Neural cell (in vitro differentiated cells): ENCODE measurements around the gene MAMSTR. TPM values are rescaled to one million over a fixed set of nuclear protein-coding genes. Genes with fewer than 3 reads are reported as not detected.

Experiments
- H2AFZ ChIP-seq: fragments of 200-600, 300-800 bp; sonication (generic), shearing (Covaris generic); 2 replicates; pipeline ENCODE4 v1.6.0; 2014; ENCODE audit warnings: low read depth, mild to moderate bottlenecking, antibody characterized with exemption, low read length, moderate library complexity
- H3F3A ChIP-seq: fragments of 200-600 bp; shearing (Covaris generic); 2 replicates; pipeline ENCODE4 v1.6.1; 2016; ENCODE audit warnings: mild to moderate bottlenecking, moderate library complexity, mixed read lengths, antibody characterized with exemption, low read length; ENCODE audit not compliant: insufficient read depth, poor library complexity, severe bottlenecking
- H3K27ac ChIP-seq: fragments of 200-600, 300-800 bp; sonication (generic), shearing (Covaris generic); 2 replicates; pipeline ENCODE4 v1.5.1; 2014; ENCODE audit warnings: mild to moderate bottlenecking, low read length, moderate library complexity
- H3K27me3 ChIP-seq: fragments of 300-800, 200-600 bp; sonication (generic), shearing (Covaris generic); 2 replicates; pipeline ENCODE4 v1.6.0; 2014; ENCODE audit warnings: mild to moderate bottlenecking, low read depth, low read length, moderate library complexity; ENCODE audit not compliant: insufficient read depth
- H3K36me3 ChIP-seq: fragments of 300-800, 200-600 bp; sonication (generic), shearing (Covaris generic); 2 replicates; pipeline ENCODE4 v1.5.1; 2014; ENCODE audit warnings: mild to moderate bottlenecking, antibody characterized with exemption, low read length, moderate library complexity; ENCODE audit not compliant: insufficient read depth
- H3K4me2 ChIP-seq: fragments of 300-800, 200-600 bp; sonication (generic), shearing (Covaris generic); 2 replicates; pipeline ENCODE4 v1.6.0; 2014; ENCODE audit warnings: mild to moderate bottlenecking, low read length
- H3K4me3 ChIP-seq: fragments of 300-800, 200-600 bp; sonication (generic), shearing (Covaris generic); 2 replicates; pipeline ENCODE4 v1.5.1; 2014; ENCODE audit warnings: mild to moderate bottlenecking, low read length, moderate library complexity
- H3K79me2 ChIP-seq: fragments of 200-600 bp; shearing (Covaris generic); replicated peaks from 2 replicates; pipeline ENCODE4 v1.6.0; 2014; ENCODE audit warnings: mild to moderate bottlenecking, low read length, moderate library complexity; ENCODE audit not compliant: insufficient read depth
- H3K9ac ChIP-seq: fragments of 300-800, 200-600 bp; sonication (generic), shearing (Covaris generic); 2 replicates; pipeline ENCODE4 v1.6.1; 2016; ENCODE audit warnings: mild to moderate bottlenecking, low read length, mixed read lengths
- H3K9me2 ChIP-seq: fragments of 200-600 bp; shearing (Covaris generic); 2 replicates; pipeline ENCODE4 v1.6.1; 2016; ENCODE audit warnings: mild to moderate bottlenecking, low read length, mixed read lengths; ENCODE audit not compliant: insufficient read depth
- H3K9me3 ChIP-seq: fragments of 200-600, 300-800 bp; sonication (generic), shearing (Covaris generic); 2 replicates; pipeline ENCODE4 v1.6.1; 2016; ENCODE audit warnings: mild to moderate bottlenecking, mixed run types, low read length, moderate library complexity, mixed read lengths
- H4K20me1 ChIP-seq: fragments of 200-600 bp; shearing (Covaris generic); 2 replicates; pipeline ENCODE4 v1.6.1; 2016; ENCODE audit warnings: mild to moderate bottlenecking, mixed run types; ENCODE audit not compliant: insufficient read depth
- EP300 ChIP-seq: fragments of 450-650 bp; conservative IDR thresholded peaks from 2 replicates; pipeline ENCODE4 v1.6.1; 2014; ENCODE audit warnings: antibody characterized with exemption, mild to moderate bottlenecking, moderate library complexity; ENCODE audit not compliant: poor library complexity, severe bottlenecking
- EZH2 ChIP-seq: fragments of 200-600, 300-800 bp; shearing (Covaris generic), sonication (generic); IDR thresholded peaks from 2 replicates; pipeline ENCODE4 v1.6.1; 2014; ENCODE audit warnings: antibody characterized with exemption, low read length, borderline replicate concordance, mild to moderate bottlenecking; ENCODE audit not compliant: insufficient read depth, poor library complexity, severe bottlenecking
- MXI1 ChIP-seq: fragments of 450-650 bp; conservative IDR thresholded peaks from 2 replicates; pipeline ENCODE4 v1.6.1; 2014; ENCODE audit warnings: antibody characterized with exemption, mild to moderate bottlenecking; ENCODE audit not compliant: poor library complexity, severe bottlenecking
- POLR2AphosphoS5 ChIP-seq: IDR thresholded peaks from 2 replicates; pipeline ENCODE4 v1.6.1; 2012
- RAD21 ChIP-seq: fragments of 450-650 bp; conservative IDR thresholded peaks from 2 replicates; pipeline ENCODE4 v1.6.1; 2014; ENCODE audit warnings: antibody characterized with exemption, mild to moderate bottlenecking, moderate library complexity
- SMC3 ChIP-seq: fragments of 450-650 bp; conservative IDR thresholded peaks from 2 replicates; pipeline ENCODE4 v1.6.1; 2014; ENCODE audit warnings: antibody characterized with exemption, mild to moderate bottlenecking, moderate library complexity; ENCODE audit not compliant: poor library complexity
- TAF1 ChIP-seq: IDR thresholded peaks from 2 replicates; pipeline ENCODE4 v1.6.1; 2012; ENCODE audit warnings: low read depth
- polyA plus RNA-seq: library from polyadenylated mRNA; depleted of rRNA; stranded (reverse); fragments of >200 nt; gene quantifications from 2 replicates; pipeline ENCODE4 v1.2.3, GENCODE V29; 2014
- TF ChIP-seq, protein P1 (sequence below): fragments of 450-650 bp; IDR thresholded peaks from 2 replicates; pipeline ENCODE4 v1.5.1; 2014; ENCODE audit warnings: antibody characterized with exemption, mild to moderate bottlenecking, moderate library complexity; ENCODE audit not compliant: poor library complexity, severe bottlenecking
- TF ChIP-seq, protein P2 (sequence below): IDR thresholded peaks from 2 replicates; pipeline ENCODE4 v1.6.1; 2012; ENCODE audit warnings: borderline replicate concordance

Gene MAMSTR
- polyA plus RNA-seq, 1 donor from 2014 or later: 0.36 TPM

DNA sequence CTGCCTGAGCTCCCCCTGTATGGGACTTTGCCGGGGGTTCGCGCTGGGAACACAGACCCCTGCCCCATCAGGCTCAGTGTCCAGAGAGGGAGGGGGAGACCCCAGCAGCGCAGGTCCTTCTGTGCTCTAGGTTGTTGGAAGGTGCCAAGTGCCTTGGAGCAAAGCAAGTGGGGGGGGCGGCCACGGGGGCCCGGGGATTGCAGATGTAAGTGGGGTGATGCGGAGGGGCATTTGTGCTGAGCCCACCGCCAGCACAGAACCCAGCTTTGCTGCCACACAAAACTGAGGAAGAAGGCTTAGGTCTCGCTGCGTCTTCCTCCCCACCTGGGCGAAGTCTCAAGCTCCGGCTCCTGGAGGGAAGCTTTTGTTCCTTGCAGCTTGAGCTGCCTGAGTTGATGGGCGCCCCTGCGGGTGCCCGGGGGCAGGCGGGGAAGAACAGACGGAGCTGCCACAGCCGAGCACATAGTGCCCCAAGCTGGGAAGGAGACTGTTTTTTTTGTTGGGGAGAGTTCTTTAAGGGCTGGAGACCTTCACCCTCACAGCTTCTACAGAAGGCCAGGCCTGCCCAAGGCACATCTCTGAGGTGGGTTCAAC, 45.2 kb downstream of the MAMSTR start:
- Histone ChIP-seq H3K27me3 (no peaks in the 10 kb centered on the region), H3K27ac (no peak overlapping the region), H3F3A (no peaks in the 10 kb centered on the region), H3K4me3 (no peak overlapping the region), H3K36me3 (no peaks in the 10 kb centered on the region), H3K9me2 (no peaks in the 10 kb centered on the region), H3K9me3 (no peaks in the 10 kb centered on the region), H3K79me2 (no peaks in the 10 kb centered on the region), H3K4me2 (no peak overlapping the region), H2AFZ (no peak overlapping the region), H4K20me1 (no peaks in the 10 kb centered on the region), H3K9ac (no peak overlapping the region)
- TF ChIP-seq TAF1 (no peak), POLR2AphosphoS5 (no peak), EP300 (no peak), EZH2 (no peak), RAD21 (no peak), SMC3 (no peak), MXI1 (no peak)
- TF ChIP-seq, protein P1, sequence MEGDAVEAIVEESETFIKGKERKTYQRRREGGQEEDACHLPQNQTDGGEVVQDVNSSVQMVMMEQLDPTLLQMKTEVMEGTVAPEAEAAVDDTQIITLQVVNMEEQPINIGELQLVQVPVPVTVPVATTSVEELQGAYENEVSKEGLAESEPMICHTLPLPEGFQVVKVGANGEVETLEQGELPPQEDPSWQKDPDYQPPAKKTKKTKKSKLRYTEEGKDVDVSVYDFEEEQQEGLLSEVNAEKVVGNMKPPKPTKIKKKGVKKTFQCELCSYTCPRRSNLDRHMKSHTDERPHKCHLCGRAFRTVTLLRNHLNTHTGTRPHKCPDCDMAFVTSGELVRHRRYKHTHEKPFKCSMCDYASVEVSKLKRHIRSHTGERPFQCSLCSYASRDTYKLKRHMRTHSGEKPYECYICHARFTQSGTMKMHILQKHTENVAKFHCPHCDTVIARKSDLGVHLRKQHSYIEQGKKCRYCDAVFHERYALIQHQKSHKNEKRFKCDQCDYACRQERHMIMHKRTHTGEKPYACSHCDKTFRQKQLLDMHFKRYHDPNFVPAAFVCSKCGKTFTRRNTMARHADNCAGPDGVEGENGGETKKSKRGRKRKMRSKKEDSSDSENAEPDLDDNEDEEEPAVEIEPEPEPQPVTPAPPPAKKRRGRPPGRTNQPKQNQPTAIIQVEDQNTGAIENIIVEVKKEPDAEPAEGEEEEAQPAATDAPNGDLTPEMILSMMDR: no peak
- TF ChIP-seq, protein P2, sequence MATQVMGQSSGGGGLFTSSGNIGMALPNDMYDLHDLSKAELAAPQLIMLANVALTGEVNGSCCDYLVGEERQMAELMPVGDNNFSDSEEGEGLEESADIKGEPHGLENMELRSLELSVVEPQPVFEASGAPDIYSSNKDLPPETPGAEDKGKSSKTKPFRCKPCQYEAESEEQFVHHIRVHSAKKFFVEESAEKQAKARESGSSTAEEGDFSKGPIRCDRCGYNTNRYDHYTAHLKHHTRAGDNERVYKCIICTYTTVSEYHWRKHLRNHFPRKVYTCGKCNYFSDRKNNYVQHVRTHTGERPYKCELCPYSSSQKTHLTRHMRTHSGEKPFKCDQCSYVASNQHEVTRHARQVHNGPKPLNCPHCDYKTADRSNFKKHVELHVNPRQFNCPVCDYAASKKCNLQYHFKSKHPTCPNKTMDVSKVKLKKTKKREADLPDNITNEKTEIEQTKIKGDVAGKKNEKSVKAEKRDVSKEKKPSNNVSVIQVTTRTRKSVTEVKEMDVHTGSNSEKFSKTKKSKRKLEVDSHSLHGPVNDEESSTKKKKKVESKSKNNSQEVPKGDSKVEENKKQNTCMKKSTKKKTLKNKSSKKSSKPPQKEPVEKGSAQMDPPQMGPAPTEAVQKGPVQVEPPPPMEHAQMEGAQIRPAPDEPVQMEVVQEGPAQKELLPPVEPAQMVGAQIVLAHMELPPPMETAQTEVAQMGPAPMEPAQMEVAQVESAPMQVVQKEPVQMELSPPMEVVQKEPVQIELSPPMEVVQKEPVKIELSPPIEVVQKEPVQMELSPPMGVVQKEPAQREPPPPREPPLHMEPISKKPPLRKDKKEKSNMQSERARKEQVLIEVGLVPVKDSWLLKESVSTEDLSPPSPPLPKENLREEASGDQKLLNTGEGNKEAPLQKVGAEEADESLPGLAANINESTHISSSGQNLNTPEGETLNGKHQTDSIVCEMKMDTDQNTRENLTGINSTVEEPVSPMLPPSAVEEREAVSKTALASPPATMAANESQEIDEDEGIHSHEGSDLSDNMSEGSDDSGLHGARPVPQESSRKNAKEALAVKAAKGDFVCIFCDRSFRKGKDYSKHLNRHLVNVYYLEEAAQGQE: no peak

DNA sequence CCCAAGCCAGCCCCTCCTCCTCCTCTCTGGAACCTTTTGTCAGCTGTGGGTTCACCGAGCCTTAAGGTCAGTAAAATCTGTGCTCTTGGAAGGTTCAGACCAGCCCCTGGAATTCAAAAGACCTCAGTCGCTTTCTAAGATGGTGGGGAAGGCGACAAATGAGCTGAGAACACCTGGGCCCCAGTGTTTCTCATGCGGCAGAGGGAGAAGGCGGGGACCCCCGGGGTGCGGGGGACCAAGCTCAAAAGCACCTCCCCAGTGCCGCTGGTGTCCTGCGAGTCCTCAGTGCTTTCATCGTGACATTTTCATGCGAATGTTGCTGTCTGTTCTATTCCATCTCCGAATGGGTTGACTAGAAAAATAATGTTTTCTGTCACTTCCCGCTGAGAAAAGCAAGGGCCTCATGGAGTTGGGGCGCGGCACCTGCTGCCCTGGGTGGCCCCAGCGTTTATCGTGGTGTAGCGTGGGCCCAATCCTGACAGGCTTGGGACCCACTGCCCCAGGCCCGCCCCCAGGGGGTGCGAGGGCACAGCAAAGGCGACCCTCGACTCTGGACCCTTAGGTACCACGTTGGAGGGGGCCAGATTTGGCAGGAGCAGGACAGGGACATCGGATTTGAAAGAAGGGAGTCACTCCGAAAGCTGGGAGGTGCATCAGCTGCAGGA, 46.0 kb downstream of the MAMSTR start:
- TF ChIP-seq MXI1: no peak
- TF ChIP-seq, protein P2: no peak
- no peak for TF ChIP-seq TAF1
- no peak for TF ChIP-seq EP300
- no peak for TF ChIP-seq SMC3
- no peak for TF ChIP-seq RAD21
- TF ChIP-seq EZH2: no peak
- TF ChIP-seq, protein P1: no peak
- TF ChIP-seq POLR2AphosphoS5: no peak
- no peaks in the 10 kb centered on the region for H3K9me2 ChIP-seq
- no peaks in the 10 kb centered on the region for H3F3A ChIP-seq
- H3K27me3 ChIP-seq: no peaks in the 10 kb centered on the region
- no peak overlapping the region for H3K27ac ChIP-seq
- no peak overlapping the region for H2AFZ ChIP-seq
- H3K9me3 ChIP-seq: no peaks in the 10 kb centered on the region
- no peaks in the 10 kb centered on the region for H4K20me1 ChIP-seq
- no peaks in the 10 kb centered on the region for H3K79me2 ChIP-seq
- H3K36me3 ChIP-seq: no peaks in the 10 kb centered on the region
- H3K4me3 ChIP-seq: no peak overlapping the region
- no peak overlapping the region for H3K4me2 ChIP-seq
- no peak overlapping the region for H3K9ac ChIP-seq
